Measurements from ENCODE around the gene IFIT2.

The IFIT2 gene

DNA sequence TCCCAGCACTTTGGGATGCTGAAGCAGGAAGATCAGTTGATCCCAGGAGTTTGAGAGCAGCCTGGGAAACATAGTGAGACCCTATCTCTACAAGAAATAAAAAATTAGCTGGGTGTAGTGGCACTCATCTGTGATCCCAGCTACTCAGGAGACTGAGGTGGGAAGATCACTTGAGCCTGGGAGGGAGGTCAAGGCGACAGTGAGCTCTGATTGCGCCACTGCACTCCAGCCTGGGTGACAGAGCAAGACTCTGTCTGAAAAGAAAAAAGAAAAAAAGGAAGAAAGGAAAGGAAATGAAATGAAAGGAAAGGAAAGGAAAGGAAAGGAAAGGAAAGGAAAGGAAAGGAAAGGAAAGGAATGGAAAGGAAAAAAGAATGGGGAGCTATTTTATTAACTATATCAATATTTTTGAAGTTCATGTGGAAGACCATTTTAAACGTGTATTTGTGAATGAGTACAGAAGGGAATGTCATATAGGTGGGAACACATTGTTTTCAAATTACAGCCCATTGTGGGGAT lies 7.1 kb upstream of the IFIT2 start:
- H3K4me3 ChIP-seq (ENCODE audit: low read length) = no peak overlapping the region
- no peak for DNase-seq (ENCODE audit: low read depth)
- TF ChIP-seq, protein P1, sequence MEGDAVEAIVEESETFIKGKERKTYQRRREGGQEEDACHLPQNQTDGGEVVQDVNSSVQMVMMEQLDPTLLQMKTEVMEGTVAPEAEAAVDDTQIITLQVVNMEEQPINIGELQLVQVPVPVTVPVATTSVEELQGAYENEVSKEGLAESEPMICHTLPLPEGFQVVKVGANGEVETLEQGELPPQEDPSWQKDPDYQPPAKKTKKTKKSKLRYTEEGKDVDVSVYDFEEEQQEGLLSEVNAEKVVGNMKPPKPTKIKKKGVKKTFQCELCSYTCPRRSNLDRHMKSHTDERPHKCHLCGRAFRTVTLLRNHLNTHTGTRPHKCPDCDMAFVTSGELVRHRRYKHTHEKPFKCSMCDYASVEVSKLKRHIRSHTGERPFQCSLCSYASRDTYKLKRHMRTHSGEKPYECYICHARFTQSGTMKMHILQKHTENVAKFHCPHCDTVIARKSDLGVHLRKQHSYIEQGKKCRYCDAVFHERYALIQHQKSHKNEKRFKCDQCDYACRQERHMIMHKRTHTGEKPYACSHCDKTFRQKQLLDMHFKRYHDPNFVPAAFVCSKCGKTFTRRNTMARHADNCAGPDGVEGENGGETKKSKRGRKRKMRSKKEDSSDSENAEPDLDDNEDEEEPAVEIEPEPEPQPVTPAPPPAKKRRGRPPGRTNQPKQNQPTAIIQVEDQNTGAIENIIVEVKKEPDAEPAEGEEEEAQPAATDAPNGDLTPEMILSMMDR (conservative IDR thresholded peaks at IDR 0.05; ENCODE audit: low read length) = no peak

DNA sequence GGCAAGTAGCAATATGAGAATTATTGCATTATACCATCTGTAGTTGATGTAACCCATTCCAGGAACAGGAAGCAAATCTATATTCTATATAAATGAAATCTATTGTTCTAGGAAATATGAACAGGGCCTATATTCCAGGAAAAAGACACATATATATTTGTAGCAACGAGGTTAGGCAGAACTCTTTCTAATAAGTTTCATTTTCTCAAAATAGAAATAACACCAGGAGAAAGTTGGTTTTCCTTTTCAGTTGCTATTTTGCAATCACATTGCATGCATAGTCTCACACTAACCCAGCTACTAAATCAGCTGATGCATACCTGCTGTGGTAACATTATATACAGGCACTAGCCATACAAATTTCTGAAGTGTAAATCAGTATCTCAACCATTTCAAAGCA lies 6.2 kb upstream of the IFIT2 start:
- H3K4me3 ChIP-seq (ENCODE audit: low read length) = no peak overlapping the region
- TF ChIP-seq, protein P1 (conservative IDR thresholded peaks at IDR 0.05; ENCODE audit: low read length) = no peak
- peak; percentile 94 for DNase-seq (ENCODE audit: low read depth)

DNA sequence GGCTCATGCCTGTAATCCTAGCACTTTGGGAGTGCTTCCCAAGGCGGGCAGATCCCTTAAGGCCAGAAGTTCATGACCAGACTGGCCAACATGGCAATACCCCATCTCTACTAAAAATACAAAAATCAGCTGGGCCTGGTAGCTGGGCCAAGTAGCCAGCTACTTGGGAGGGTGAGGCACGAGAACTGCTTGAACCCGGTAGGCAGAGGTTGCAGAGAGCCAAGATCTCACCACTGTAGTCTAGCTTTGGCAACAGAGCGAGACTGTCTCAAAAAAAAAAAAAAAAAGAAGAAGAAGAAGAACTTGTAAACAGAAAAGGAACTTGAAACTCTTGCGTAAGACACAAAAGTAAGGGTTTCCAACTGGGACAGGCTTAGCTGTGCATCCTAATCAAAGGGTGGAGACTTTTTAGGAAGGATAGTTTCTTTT lies 5.6 kb upstream of the IFIT2 start:
- H3K4me3 ChIP-seq (ENCODE audit: low read length) = no peak overlapping the region
- TF ChIP-seq, protein P1 (conservative IDR thresholded peaks at IDR 0.05; ENCODE audit: low read length) = no peak
- DNase-seq (ENCODE audit: low read depth) = peak; percentile 92

DNA sequence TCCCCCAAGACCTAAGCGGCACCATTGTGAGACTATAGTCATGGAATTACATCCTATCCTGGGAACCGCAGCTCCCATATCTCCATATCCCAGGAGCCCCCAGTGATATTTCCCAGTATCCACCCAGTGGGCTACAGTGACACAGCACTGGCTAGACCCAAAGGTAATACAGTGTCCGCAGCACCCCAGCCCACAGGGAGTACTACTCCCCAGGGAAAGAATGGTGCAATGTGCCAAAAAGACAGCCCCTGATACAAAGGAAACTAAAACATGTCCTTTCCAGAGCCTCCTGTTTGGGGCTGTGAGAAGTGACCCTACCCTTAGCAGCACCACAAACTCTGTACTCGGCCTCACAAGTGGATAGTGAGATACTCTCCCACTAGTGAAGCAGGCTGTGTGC lies 4.5 kb upstream of the IFIT2 start:
- no peak overlapping the region for H3K4me3 ChIP-seq (ENCODE audit: low read length)
- TF ChIP-seq, protein P1 (conservative IDR thresholded peaks at IDR 0.05; ENCODE audit: low read length) = no peak
- DNase-seq (ENCODE audit: low read depth) = no peak

DNA sequence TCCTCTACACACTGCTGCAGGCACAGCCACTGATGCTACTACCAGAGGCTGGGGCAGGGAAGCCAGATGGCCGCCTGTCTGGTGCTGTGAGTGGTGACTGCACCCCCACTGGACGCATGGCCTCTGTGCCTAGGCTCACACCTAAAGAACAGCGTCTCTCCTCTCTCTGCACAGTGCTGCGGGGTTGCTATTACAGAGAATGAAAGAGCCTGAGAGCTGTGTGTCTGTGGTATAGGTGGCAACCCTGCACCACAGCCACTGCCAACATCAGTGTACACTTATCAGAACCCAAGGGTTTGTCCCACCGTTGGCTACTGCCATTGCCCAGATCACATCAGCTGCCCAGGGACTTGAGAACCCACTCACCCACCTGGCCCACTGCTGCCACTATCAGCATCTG lies 4.1 kb upstream of the IFIT2 start:
- H3K4me3 ChIP-seq (ENCODE audit: low read length) = no peak overlapping the region
- TF ChIP-seq, protein P1 (conservative IDR thresholded peaks at IDR 0.05; ENCODE audit: low read length) = no peak
- DNase-seq (ENCODE audit: low read depth) = no peak

DNA sequence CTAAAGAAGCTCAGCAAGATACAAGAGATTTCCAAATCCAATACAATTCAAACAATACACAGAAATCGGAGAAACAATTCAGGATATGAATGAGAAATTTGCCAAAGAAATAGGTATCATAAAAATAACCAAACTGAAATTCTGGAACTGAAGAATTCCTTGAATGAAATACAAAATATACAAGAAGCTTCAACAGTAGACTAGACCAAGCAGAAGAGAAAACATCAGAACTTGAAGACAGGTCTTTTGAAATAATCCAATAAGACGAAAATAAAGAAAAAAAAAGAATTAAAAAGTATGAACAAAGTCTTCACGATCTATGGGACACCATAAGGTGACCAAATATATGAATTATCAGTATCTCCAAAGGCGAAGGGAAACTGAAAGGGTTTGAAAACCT lies 2.8 kb upstream of the IFIT2 start:
- no peak for DNase-seq (ENCODE audit: low read depth)
- TF ChIP-seq, protein P1 (conservative IDR thresholded peaks at IDR 0.05; ENCODE audit: low read length) = no peak
- no peak overlapping the region for H3K4me3 ChIP-seq (ENCODE audit: low read length)

DNA sequence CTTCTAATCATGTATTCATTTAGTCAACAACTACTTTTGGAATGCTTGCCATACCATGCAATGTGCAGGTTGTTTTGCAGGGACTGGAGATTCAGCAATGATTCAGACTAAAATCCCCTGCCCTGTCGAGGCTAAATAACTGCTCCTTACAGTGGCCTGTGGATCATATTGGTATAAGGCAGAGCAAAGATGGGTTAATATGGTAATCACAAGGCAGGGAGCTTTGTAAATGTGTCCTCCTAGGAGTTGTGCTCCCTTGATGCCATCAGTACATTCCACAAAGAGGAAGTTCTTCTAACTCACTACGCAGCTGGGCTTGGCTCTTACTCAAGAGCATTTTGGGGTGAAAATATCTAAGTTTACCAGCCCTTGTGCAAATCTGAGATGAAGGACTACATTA lies 614 bp upstream of the IFIT2 start:
- H3K4me3 ChIP-seq (ENCODE audit: low read length) = peak overlapping the region; percentile 48
- TF ChIP-seq, protein P1 (conservative IDR thresholded peaks at IDR 0.05; ENCODE audit: low read length) = no peak
- DNase-seq (ENCODE audit: low read depth) = peak; percentile 68
